GM19438 (cell line): ENCODE data around the gene GTPBP1.

Experiments
- ATAC-seq: cut with Tn5 transposase; IDR thresholded peaks from one replicate; pipeline ENCODE4 v1.9.1; 2021; ENCODE audit warnings: low read depth; ENCODE audit not compliant: unreplicated experiment

Gene GTPBP1

DNA sequence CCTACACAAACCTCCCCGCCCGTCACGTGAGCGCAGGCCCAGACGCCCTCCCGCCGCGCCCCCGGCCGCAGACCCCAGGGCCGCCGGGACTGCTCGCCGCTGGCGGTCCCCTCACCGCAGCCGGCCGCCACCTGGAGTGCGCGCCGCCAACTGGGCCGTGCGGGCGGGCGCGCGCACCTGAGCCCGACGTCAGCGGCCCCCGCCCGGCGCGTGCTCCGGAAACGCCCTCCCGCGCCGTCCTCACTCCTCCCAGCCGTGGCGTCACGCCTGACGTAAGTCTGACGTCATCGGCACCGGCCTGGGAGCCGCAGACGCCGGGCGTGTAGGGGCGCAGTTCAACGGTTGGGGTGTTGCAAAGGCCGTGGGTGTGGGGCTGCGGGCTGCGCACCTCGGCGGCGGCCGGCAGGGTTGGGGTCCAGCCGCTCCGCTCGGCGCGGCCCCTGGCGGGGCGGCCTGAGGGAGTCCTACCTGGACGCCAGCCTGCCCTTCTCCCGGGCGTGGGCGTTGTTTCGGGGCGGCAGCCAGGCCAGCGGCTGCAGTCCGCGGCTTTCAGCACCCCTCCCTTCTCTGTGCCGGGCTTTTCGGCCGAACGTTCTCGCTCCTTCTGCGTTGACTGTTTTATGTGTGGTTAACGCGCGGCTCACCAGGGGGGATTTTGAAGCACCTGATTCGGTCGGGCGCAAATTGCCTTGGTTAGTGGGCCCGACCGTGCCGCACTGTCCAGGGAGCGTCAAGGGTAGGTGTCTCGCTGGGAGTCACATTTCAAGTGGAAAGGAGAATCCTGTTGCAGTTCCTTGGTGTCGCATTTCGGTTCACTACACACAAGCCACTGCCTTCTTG, 4.7 kb upstream of the GTPBP1 start, which contains the start of gene JOSD1:
Gene JOSD1 (minus strand): TSS at position 155 of the 840 bp plus-strand sequence. CDS start 956 bp downstream, outside the sequence.
- peak; percentile 33 for ATAC-seq

DNA sequence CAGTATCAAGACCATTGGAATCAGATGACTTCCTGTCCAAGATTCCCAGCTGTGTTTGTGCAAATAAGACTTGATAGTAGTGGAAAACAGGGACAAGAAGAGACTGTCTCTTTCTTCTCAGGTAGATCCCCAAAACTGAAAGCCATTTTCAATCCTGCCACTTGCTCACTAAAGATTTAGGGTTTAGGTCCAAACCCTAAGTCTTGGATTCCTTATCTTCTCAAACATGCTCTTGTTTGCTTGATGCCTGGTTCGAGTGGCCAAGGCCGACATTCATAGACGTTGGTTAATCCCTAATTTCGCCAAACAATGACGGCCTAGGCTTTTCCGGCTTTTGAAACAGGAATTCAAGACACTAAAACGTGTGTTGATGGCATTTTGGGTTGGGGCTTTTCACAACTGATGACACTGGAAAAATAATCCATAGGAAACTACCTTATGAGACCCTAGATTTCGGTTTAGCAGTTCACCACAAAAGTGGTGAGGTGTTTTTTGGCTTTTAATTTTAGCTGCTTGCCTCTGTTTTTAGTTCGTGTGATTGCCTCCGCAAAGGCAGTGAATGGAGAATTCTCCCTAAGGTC, 1.0 kb upstream of the GTPBP1 start:
- no peak for ATAC-seq

DNA sequence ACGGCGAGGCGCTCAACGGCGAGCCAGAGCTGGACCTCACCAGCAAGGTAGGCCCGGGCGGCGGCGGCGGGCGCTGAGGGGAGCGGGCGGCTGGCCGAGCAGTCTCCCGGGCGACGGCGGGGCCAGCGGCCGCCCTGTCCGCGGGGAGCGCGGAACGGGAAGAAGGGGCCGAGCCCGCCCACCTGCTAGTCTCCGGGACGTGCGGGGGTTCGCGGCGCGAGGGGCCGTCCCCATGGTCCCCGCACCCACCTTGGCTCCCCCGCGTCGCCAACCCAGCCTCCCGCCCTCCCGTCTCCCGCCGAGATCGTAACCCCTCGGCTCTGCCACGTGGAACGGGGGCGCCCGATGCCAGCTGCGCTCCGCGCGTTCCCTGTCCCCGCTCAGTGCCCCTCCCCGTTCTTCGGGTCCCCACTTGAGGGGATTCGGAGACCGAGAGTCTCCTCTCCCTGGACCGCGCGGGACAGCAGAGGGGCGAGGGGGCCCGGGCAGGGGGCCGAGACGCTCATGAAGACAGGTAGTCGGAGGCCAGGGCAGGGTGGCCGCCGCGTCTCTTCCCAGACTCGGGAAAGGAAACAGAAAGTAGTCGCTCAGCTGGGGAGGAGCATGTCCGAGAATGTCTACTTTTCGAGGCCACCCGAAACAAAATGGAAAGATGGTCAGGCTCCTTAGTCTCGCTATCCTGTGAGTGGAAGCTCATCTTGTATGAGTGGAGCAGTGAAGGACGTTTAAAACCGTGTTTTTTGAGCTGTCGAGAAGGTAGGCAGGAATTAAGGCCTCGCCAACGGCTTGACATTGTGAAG, 557 bp downstream of the GTPBP1 start:
- no peak for ATAC-seq

DNA sequence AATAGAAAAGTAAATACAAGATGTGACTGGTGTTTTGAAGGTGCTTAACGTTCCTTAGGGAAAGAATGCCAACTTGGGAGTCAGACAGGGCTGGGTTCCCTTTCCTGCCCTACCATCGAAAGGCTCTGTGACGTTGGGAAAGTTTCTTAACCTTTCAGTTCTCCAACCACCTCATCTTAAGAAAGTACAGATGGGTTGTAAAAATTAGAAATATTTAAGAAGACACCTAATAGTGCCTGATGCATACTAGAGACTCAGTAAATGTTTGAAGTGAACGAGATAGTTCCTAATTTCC, 1.1 kb downstream of the GTPBP1 start:
- no peak for ATAC-seq

DNA sequence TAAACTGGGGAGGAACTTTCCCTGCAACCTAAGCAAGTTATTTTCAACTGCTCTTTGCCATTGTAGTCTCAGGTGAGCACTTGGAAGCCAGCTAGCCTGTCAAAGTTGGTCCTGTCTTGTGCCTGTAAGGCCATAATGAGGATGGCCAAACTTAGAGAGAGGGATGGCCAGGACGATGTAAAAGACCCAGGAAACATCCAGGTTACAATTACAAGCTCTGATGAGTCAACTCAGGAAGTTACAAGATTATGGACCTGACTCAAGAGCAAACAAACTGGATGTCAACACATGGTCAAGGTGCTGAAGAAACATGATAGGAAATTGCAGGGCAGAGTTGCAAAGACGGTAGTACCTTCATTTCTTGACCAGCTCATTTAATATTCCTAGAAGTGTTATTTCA, 1.6 kb downstream of the GTPBP1 start:
- ATAC-seq = no peak

DNA sequence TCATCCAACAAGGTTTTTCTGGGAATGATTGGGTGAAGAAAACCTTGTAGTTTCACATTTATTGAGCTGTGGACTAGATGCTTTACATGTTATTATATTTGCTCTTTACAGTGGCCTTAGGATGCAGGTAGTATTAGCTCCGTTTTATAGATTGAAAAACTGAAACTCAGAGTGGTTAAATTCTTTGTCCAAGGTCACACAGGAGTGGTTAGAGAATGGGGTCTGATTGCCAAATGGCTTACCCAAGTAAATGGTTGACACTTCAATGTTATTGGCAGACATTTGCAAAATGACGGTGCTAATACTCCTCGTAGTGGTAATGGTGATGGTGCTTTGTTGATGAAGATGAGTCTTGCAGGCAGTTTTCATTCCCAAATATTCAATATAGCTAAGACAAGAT, 2.2 kb downstream of the GTPBP1 start:
- ATAC-seq = no peak

DNA sequence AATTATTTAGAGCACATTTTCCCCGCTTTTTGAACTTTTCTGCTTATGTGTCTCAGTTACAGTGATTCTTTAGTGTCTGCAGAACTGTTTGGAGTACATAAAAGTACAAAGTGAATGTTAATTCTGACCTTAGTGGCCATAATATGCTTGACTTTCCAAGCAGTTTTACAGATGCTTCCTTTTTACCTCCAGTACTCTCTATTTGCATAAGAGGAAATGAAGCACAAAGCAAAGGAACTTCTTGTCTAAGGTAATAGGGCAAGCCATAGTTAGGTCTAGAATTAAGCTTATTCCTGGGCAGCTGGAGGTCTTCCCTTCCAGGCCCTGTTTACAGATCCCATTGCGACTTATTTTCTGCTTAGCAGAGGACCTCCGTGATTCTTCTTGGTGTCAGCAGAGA, 3.6 kb downstream of the GTPBP1 start:
- ATAC-seq = no peak

DNA sequence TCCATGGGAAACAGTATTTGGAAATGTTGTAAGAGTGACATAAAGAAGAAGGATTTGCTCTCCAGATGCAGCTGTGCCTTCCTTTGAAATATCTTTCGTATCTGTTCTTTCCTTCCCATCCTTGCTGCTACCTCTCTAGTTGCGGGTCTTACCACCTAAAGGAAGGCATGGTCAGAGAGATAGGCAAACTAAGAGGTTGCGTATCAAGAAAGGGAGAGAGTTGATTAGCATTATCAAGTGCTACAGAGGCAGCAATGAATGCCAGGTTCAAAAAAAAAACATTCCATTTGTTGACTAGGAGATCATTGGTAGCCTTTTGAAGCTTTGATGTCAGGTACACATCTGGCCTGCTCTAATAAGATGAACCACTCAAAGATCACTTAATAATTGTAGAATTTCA, 4.6 kb downstream of the GTPBP1 start:
- no peak for ATAC-seq

DNA sequence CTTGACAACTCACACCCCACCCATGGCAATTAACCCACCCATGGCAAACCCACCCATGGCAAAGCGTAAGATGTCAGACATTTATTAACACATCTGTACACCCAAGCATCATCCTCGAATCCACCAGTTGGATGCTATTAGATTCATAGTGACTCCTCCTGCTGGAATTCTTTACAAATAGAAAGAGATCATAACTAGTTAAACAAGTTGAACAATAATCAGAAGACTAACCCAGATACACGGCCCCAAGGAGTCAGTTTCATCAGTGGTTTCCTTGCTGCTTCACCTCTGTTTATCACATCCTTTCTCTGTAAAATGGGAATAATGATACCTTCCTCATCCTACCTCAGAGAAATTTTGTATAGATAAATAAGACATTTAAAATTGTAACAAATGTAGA, 5.1 kb downstream of the GTPBP1 start:
- no peak for ATAC-seq

DNA sequence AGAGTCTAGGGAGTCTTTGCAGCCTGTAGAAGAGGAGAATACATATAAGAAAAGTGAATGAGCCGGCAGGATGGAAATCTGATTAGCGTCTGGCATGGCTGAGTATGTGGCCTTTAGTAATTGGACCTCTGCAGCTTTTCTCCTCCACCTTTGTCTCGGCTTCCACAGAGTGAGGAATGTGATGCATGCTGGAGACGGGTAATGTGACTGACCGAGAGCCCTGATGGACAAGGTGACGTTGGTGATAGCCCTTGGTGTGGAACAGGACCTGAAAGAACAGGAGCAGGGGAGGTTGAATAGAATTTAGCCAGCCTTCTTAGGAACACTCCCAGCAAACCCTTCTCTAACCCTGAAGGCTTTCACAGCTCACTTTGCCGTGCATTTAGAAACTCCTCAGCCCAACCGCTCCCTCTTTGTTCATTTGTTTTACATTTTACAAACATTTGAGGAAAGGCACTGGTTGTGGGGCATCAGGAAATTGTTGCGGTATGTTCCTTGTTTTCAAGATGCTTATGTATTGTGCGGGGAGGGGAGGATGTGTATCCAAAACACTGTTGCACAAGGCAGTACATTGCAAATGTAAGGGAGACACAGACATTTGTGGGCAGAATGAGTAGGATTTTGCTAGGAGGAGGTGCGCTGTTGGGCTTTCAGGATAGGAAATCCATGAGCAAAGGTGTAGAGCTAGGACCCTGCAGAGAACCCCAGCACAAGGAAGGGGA, 6.9 kb downstream of the GTPBP1 start:
- ATAC-seq = no peak

DNA sequence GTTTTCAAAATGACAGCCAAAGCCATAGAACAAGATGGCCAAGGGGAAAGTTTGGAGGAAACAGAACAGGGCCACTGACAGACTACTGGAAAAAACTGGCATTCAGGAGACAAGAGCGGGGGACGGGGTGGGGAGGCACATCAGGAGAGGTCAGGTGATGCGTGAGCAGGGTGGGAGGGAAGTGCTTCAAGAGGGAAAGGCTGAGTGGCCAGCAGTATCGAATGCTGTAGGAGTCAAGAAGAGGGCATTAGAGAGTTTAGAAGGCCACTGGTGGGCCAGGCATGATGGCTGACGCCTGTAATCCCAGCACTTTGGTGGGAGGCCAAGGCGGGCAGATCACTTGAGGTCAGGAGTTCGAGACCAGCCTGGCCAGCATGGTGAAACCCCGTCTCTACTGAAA, 8.2 kb downstream of the GTPBP1 start:
- ATAC-seq = no peak

DNA sequence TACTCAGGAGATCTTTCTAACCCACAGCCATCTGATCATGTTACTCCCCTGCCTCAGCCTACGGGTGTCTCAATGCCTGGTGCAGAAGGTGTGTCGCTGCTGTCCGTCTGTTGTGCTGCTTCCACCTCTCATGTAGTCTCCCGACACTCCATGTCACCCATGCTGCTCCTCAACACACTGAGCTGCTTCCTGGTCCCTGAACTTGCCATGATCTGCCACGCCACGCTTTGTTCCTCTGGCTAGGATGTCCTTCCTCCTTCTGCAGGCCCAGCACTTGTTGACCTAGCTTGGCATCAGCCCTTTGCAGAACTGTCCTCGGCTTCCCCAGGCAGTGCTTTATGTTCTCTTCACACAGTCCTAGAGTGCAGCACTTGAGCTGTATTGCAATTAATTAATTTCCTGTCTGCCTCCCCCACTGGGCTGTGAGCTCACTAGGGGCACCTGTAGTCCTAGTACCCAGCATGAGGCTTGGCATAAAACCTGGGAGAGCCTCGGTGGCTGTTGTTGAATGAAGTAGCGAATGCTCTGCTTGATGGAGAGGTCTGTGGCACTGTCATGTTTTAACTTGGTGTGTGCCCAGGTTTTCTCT, 9.5 kb downstream of the GTPBP1 start:
- no peak for ATAC-seq

DNA sequence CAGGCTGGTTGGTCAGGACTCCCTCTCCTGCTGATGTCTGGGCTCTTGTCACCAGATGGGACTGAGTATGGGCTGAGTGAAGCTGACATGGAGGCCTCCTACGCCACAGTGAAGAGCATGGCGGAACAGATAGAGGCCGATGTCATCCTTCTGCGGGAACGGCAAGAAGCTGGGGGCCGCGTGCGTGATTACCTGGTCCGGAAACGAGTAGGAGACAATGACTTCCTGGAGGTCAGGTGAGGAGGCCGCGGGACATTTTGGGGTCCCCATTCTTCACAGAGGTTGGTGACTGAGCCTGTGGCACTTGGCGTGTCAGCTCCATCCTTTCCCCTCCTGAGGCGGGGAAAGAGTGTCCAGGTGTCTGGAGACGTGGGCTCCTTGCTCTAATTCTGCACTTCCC, 10.1 kb downstream of the GTPBP1 start:
- ATAC-seq = no peak

DNA sequence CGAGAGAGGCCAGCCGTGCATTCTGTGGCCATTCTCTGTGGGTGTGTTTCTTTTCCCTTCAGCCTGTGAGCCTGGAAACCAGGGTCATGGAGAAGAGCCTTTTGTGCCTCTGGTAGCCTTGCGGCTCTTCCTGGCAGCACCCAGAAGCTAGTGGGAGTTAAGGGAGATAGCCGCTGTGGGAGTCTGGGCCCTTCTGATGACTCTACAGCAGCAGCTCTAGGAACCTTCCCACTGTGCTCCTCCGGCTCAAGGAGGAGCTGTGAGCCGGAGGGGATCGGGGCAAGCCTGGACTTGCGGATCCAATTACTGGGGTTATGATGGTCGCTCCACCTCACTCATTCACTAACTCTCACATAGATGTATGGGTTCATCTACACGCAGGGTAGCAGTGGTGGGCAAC, 10.5 kb downstream of the GTPBP1 start:
- no peak for ATAC-seq

DNA sequence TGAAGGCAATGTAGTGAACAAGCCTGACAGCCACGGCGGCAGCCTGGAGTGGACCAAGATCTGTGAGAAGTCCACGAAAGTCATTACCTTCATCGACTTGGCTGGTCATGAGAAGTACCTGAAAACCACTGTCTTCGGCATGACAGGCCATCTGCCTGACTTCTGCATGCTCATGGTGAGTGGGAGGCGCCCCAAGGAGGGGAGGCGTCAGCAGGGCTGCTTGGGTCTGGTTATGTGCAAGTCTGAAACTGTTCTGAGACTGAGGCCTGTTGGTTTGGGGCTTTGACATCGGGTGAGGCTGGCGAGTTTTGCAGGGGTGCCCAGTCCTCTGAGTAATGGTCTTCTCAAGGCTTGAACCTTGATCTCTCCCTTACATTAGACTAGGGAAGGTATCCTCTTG, 11.1 kb downstream of the GTPBP1 start:
- ATAC-seq = no peak

DNA sequence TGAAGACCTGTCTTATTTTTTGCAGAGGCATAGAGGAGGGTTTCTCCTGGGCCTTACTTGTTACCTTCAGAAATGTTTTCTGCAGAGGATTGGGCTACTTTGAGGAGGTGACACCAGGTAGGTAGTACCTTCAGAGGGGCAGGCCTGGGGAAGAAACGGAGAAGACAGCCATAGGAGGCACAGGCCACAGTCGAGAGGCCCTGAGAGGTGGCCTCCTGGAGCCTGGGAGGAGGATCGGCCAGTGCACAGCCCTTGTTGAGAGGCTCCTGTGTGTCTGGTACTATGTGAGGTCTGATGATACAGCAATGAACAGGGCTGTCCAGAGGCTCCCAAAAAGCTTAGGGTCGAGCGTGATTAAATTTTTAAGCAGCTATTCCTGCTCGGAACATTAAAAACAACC, 11.5 kb downstream of the GTPBP1 start:
- ATAC-seq = no peak

DNA sequence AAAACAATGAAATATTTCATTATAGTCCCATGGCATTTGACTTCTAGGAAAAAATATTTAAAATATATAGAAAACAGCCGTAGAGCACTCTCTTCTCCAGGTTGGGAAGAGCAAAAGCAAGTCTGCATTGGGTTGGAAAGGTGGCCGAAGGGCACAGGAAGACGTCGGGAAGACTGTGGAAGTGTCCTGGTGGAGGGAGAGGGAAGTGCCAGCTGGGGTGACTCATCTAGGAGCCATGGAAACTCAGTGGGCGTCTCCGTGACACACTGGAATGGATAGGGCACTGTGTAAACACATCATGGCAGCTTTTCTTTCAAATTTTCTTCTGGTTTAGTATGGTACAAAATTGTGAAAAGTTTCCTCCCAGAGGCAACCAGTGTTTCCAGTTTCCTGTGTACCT, 12.7 kb downstream of the GTPBP1 start:
- no peak for ATAC-seq

DNA sequence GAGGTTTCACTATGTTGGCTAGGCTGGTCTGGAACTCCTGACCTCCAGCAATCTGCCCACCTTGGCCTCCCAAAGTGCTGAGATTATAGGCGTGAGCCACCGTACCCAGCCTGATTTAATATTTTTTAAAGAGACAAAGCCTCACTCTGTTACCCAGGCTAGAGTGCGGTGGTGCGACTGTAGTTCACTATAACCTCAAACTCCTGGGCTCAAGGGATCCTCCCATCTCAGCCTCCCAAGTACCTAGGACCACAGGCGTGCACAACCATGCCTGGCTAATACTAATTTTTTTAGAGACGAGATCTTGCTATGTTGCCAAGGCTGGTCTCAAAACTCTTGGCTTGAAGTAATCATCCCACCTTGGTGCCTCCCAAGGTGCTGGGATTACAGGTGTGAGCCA, 13.5 kb downstream of the GTPBP1 start:
- no peak for ATAC-seq

DNA sequence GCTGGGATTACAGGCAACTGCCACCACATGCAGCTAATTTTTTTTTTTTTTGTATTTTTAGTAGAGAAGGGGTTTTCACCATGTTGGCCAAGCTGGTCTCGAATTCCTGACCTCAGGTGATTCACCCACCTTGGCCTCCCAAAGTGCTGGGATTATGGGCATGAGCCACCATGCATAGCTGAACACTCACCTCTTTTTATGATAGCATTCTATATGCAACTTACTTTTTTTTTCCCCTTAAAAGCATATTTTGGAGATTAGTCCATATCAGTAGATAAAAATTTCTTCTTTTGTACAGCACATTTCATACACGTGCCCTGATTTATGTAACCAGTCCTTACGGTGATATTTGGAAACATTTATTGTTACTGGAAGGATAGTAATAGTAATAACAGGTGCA, 14.6 kb downstream of the GTPBP1 start:
- ATAC-seq = no peak

DNA sequence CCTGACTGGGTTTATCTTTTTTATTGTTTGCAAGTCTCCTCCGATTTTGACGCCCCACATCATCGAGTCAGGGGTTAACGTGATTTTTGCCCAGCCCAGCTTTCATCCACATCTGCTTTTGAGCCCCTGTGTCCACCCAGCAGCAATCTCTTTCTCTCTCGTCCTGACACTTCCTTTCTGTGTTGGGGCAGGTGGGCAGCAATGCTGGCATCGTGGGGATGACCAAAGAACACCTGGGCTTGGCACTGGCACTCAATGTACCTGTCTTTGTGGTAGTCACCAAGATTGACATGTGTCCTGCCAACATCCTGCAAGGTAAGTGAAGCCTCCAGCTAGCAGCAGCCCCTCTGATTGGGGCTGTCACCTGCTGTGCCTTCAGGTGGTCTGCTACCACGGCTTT, 15.8 kb downstream of the GTPBP1 start:
- ATAC-seq = no peak

DNA sequence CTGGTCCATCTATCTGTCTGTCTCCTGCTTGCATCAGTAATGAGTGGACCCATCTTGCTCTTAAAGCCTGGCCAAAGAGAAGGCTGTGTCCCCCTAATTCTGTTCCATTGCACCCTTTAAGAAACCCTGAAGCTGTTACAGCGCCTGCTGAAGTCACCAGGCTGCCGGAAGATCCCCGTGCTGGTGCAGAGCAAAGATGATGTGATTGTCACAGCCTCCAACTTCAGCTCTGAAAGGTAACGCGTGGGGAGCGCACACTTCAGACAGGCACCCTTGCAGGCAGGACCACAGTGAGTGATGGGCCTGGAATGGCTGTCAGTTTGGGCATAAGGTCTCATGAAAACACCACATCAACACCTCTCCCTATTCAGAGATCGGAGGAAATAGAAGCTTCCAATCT, 18.4 kb downstream of the GTPBP1 start:
- no peak for ATAC-seq
